MCF 10A (cell line): ENCODE measurements around the gene UBLCP1. TPM values are rescaled to one million over a fixed set of nuclear protein-coding genes. Genes with fewer than 3 reads are reported as not detected.
A peak's percentile ranks its signal among the peaks of the same experiment; 100 is the strongest.

Experiments used
- BruUV-seq: library from RNA; stranded (reverse); fragments of 400-500 nt; replicated peaks from 2 replicates; lab custom pipeline; 2021; lab: Mats Ljungman, UMichigan
- CTCF ChIA-PET: fragments of 300-600 bp; sonication (Branson Sonifier 250); formaldehyde crosslinking; extraction: SDS; loops from one replicate; lab custom pipeline; 2021; ENCODE audit warnings: antibody characterized with exemption, inconsistent platforms; lab: Yijun Ruan, JAX
- POLR2A ChIA-PET: fragments of 300-600, 350-650 bp; sonication (Branson Sonifier 250); formaldehyde crosslinking; extraction: SDS; loops from one replicate; lab custom pipeline; 2020; ENCODE audit warnings: antibody characterized with exemption, inconsistent platforms; lab: Yijun Ruan, JAX
- DNase-seq: peaks from one replicate; pipeline ENCODE4 v3.0.0-alpha.2; 2018; ENCODE audit not compliant: unreplicated experiment
- H3K27ac Mint-ChIP-seq: one replicate; pipeline ENCODE4 v1.8.0; 2022; ENCODE audit warnings: mild to moderate bottlenecking, low read depth, mixed read lengths; ENCODE audit not compliant: unreplicated experiment
- H3K27me3 Mint-ChIP-seq: one replicate; pipeline ENCODE4 v1.8.0; 2022; ENCODE audit warnings: mixed read lengths; ENCODE audit not compliant: insufficient read depth, unreplicated experiment
- H3K36me3 Mint-ChIP-seq: one replicate; pipeline ENCODE4 v1.8.0; 2022; ENCODE audit warnings: mild to moderate bottlenecking, moderate library complexity, mixed read lengths; ENCODE audit not compliant: insufficient read depth, unreplicated experiment
- H3K4me1 Mint-ChIP-seq: one replicate; pipeline ENCODE4 v1.8.0; 2022; ENCODE audit warnings: mixed read lengths; ENCODE audit not compliant: insufficient read depth, unreplicated experiment
- H3K4me3 Mint-ChIP-seq: one replicate; pipeline ENCODE4 v1.8.0; 2022; ENCODE audit warnings: mild to moderate bottlenecking, moderate library complexity, mixed read lengths; ENCODE audit not compliant: unreplicated experiment
- H3K9me3 Mint-ChIP-seq: one replicate; pipeline ENCODE4 v1.8.0; 2022; ENCODE audit warnings: mixed read lengths; ENCODE audit not compliant: unreplicated experiment
- intact Hi-C: fragments of 100-400 bp; cut with micrococcal nuclease; formaldehyde crosslinking; loops from 2 replicates; pipeline ENCODE4 v1.14.1; 2022
- total RNA-seq: library from RNA; stranded (reverse); gene quantifications from 2 replicates; pipeline ENCODE4 v1.2.3, GENCODE V29; 2022
- TF ChIP-seq, protein P1 (sequence below): fragments of 200-600 bp; IDR thresholded peaks from one replicate; pipeline ENCODE4 v1.8.0; 2022; ENCODE audit warnings: antibody characterized with exemption, mild to moderate bottlenecking; ENCODE audit not compliant: unreplicated experiment

UBLCP1 gene
- total RNA-seq, 1 experiment from 2014 or later, result 74.4 TPM

DNA sequence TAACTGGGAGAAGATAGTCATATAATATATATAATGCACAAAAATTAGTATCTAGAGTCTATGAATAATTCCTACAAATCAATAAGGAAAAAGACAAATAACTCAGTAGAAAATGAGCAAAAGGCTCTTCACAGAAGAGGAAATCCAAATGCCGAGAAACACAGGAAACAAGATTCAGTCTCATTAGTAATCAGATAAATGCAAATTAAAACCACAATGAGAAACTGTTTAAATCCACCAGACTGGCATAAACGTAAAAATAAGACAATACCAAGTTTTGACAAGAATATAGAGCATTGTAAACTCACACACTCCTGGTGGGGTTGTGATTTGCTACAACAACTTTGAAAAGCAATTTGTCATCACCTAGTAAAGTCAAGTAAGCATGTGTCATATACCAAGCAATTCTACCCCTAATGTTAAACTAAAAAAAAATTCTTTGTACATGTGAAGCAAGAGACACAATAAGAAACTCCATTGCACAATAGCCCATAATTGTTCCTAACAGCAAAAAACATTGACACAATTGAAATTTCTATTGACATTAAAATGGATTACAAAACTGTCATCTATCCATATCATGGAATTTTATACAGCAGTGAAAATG lies 21.0 kb upstream of the UBLCP1 start:
- H3K27me3 Mint-ChIP-seq, result no peaks in the 10 kb centered on the region

DNA sequence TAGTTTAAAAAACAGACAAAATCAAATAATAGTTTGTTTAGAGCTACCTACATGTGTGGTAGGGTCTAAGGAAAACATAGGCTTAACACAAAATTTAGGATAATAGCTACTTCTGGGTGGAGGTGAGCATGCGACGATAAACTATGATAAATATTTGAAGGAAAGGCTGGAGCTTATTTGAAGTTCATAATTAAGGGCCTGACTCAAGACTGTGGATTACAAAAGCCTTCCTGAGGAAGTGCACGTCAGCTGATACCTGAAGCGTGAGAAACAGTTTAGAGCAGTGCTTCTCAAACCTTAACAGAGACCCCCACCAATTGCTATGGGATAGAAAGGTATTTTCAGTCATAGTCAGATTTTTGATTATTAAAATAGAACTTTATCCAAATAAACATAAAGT lies 20.4 kb upstream of the UBLCP1 start:
- POLR2A ChIA-PET, result interaction anchor here (0.6 to 3.2 kb wide), 10 partner anchors 9 to 240 kb away, joined by 3 to 14 read pairs (median 5); partner anchors contain the start of gene UBLCP1
- Mint-ChIP-seq H3K36me3 (no peaks in the 10 kb centered on the region), H3K27ac (no peak overlapping the region), H3K4me3 (no peak overlapping the region), H3K27me3 (no peaks in the 10 kb centered on the region), H3K4me1 (peaks cover 32% of the 10 kb centered on the region), H3K9me3 (no peaks in the 10 kb centered on the region)
- CTCF ChIA-PET, result interaction anchor here (0.6 to 1.3 kb wide), 7 partner anchors 9 to 1219 kb away, joined by 3 to 5 read pairs (median 3); no protein-coding TSS in a partner anchor
- no TSS peak for BruUV-seq
- TF ChIP-seq, protein P1, sequence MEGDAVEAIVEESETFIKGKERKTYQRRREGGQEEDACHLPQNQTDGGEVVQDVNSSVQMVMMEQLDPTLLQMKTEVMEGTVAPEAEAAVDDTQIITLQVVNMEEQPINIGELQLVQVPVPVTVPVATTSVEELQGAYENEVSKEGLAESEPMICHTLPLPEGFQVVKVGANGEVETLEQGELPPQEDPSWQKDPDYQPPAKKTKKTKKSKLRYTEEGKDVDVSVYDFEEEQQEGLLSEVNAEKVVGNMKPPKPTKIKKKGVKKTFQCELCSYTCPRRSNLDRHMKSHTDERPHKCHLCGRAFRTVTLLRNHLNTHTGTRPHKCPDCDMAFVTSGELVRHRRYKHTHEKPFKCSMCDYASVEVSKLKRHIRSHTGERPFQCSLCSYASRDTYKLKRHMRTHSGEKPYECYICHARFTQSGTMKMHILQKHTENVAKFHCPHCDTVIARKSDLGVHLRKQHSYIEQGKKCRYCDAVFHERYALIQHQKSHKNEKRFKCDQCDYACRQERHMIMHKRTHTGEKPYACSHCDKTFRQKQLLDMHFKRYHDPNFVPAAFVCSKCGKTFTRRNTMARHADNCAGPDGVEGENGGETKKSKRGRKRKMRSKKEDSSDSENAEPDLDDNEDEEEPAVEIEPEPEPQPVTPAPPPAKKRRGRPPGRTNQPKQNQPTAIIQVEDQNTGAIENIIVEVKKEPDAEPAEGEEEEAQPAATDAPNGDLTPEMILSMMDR, result no peak
- intact Hi-C loops, result no loop called here
- no peak for DNase-seq

More for the DNA sequence above, 21.0 kb upstream of the UBLCP1 start:
- BruUV-seq, result no TSS peak
- H3K9me3 Mint-ChIP-seq, result no peaks in the 10 kb centered on the region
- no peak overlapping the region for H3K27ac Mint-ChIP-seq
- TF ChIP-seq, protein P1, result no peak
- ChIA-PET CTCF (interaction anchor here (0.6 to 1.3 kb wide), 3 partner anchors 10 to 313 kb away, joined by 3 to 5 read pairs (median 3); no protein-coding TSS in a partner anchor), POLR2A (interaction anchor here (0.7 to 3.8 kb wide), 8 partner anchors 10 to 80 kb away, joined by 3 to 22 read pairs (median 6); partner anchors contain the start of gene UBLCP1)
- no peak overlapping the region for H3K4me3 Mint-ChIP-seq
- peaks cover 32% of the 10 kb centered on the region for H3K4me1 Mint-ChIP-seq
- intact Hi-C loops, result no loop called here
- DNase-seq, result peak; percentile 41
- no peaks in the 10 kb centered on the region for H3K36me3 Mint-ChIP-seq

DNA sequence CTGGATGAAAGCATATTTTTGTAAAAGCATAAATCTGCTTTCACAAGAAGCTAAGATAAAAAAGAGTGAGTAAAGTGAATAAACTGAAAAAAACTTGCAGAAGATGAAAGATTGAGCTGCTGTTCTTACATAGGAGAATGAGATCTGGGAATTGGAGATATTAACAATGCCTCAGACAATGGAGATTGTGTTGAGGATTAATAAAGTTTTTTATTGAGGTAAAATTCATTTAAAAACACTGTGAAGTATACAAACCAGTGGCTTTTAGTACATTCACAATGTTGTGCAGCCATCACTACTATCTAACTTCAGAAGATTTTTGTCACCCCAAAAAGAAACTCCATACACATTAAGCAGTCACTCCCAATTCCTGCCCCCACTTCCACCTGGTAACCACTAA lies 19.7 kb upstream of the UBLCP1 start:
- no peak overlapping the region for H3K4me3 Mint-ChIP-seq

DNA sequence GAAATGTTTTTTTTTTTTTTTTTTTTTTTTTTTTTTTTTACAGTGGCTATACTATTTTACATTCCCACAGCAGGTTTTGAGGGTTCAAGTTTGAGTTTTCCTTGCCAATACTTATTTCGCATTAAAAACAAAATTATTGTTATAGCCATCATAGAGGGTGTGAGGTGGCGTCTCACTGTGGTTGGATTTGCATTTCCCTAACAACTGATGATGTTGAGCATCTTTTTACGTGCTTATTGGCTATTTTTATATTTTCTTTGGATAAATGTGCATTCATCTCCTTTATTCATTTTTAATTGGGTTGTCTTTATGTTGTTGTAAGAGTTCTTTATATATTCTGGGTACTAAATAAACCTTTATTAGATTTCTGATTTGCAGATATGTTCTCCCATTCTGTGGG lies 18.9 kb upstream of the UBLCP1 start:
- CTCF ChIA-PET, result interaction anchor here (0.7 to 1.6 kb wide), 3 partner anchors 13 to 33 kb away, joined by 3 to 7 read pairs (median 6); no protein-coding TSS in a partner anchor
- no peak for DNase-seq
- TF ChIP-seq, protein P1, result no peak
- Mint-ChIP-seq H3K4me1 (peaks cover 37% of the 10 kb centered on the region), H3K27ac (no peak overlapping the region), H3K36me3 (peaks cover 7% of the 10 kb centered on the region), H3K4me3 (no peak overlapping the region), H3K27me3 (no peaks in the 10 kb centered on the region), H3K9me3 (no peaks in the 10 kb centered on the region)
- no TSS peak for BruUV-seq
- intact Hi-C loops, result no loop called here
- POLR2A ChIA-PET, result interaction anchor here (0.6 to 3.7 kb wide), 10 partner anchors 12 to 37 kb away, joined by 3 to 26 read pairs (median 4); no protein-coding TSS in a partner anchor

More for the DNA sequence above, 19.7 kb upstream of the UBLCP1 start:
- intact Hi-C loops, result no loop called here
- no TSS peak for BruUV-seq
- Mint-ChIP-seq H3K36me3 (peaks cover 5% of the 10 kb centered on the region), H3K27ac (no peak overlapping the region), H3K4me1 (peaks cover 32% of the 10 kb centered on the region), H3K9me3 (no peaks in the 10 kb centered on the region), H3K27me3 (no peaks in the 10 kb centered on the region)
- TF ChIP-seq, protein P1, result no peak
- CTCF ChIA-PET, result interaction anchor here (0.7 to 1.3 kb wide), 7 partner anchors 12 to 1219 kb away, joined by 3 to 6 read pairs (median 3); no protein-coding TSS in a partner anchor
- no peak for DNase-seq
- POLR2A ChIA-PET, result interaction anchor here (1.1 to 3.2 kb wide), 7 partner anchors 9 to 40 kb away, joined by 3 to 14 read pairs (median 7); partner anchors contain the start of gene UBLCP1
